Keratinocyte (primary cell): Measurements from ENCODE around the gene RNF141.

ENCODE experiments used
- EZH2 ChIP-seq: IDR thresholded peaks from one replicate; pipeline ENCODE4 v1.6.1; 2012; ENCODE audit warnings: inconsistent platforms, mild to moderate bottlenecking, low read length, moderate library complexity
- TF ChIP-seq, protein P1 (sequence below), 3 experiments: IDR thresholded peaks in 1 of 3; conservative IDR thresholded peaks in 1 of 3; optimal IDR thresholded peaks in 1 of 3; 2 replicates in 2 of 3; 3 replicates in 1 of 3; pipeline versions ENCODE3 to v1.5.1; 2011; ENCODE audit warnings: low read length in 3 of 3, mild to moderate bottlenecking in 3 of 3, moderate library complexity in 2 of 3, control low read depth in 1 of 3, inconsistent platforms in 1 of 3; ENCODE audit not compliant: insufficient read depth in 2 of 3; ENCODE audit errors: extremely low read depth in 1 of 3

GRCh38 chr11:10567446-10567845 lies 26.5 kb upstream of the RNF141 start:
- TF ChIP-seq EZH2, result no peak
- TF ChIP-seq, protein P1, sequence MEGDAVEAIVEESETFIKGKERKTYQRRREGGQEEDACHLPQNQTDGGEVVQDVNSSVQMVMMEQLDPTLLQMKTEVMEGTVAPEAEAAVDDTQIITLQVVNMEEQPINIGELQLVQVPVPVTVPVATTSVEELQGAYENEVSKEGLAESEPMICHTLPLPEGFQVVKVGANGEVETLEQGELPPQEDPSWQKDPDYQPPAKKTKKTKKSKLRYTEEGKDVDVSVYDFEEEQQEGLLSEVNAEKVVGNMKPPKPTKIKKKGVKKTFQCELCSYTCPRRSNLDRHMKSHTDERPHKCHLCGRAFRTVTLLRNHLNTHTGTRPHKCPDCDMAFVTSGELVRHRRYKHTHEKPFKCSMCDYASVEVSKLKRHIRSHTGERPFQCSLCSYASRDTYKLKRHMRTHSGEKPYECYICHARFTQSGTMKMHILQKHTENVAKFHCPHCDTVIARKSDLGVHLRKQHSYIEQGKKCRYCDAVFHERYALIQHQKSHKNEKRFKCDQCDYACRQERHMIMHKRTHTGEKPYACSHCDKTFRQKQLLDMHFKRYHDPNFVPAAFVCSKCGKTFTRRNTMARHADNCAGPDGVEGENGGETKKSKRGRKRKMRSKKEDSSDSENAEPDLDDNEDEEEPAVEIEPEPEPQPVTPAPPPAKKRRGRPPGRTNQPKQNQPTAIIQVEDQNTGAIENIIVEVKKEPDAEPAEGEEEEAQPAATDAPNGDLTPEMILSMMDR (optimal IDR thresholded peaks at IDR 0.05 in 1 of 3, IDR thresholded peaks at IDR 0.05 in 1 of 3, conservative IDR thresholded peaks at IDR 0.05 in 1 of 3; ENCODE audit: extremely low read depth in 1 of 3, insufficient read depth in 2 of 3, low read length in 3 of 3), result no peak
